GM12873 (cell line): ENCODE measurements around the gene ADAMTS17.

Experiments used
- CTCF ChIP-seq: IDR thresholded peaks from 2 replicates; pipeline ENCODE4 v1.5.1; 2012; ENCODE audit warnings: low read depth, mild to moderate bottlenecking, moderate library complexity, low read length, control low read depth; ENCODE audit not compliant: insufficient read depth; ENCODE audit errors: missing control alignments

ADAMTS17 gene

GRCh38 chr15:100204211-100204610, 137.6 kb downstream of the ADAMTS17 start:
- TF ChIP-seq CTCF, result no peak

GRCh38 chr15:100202309-100202960, 139.3 kb downstream of the ADAMTS17 start:
- TF ChIP-seq CTCF, result no peak

GRCh38 chr15:100201376-100202280, 140.1 kb downstream of the ADAMTS17 start:
- TF ChIP-seq CTCF, result no peak

- TF ChIP-seq CTCF, result no peak
Observed at GRCh38 chr15:100200287-100200880, 141.4 kb downstream of the ADAMTS17 start.

GRCh38 chr15:100199711-100200286, 142.0 kb downstream of the ADAMTS17 start:
- no peak for TF ChIP-seq CTCF

- TF ChIP-seq CTCF, result no peak
Observed at GRCh38 chr15:100198442-100198841, 143.3 kb downstream of the ADAMTS17 start.
